Inflammatory macrophage treated with lipopolysaccharide for 1 hour (primary cell): ENCODE results near the gene EXOC4.

Experiments
- DNase-seq, 2 donors: peaks; one replicate each; pipeline ENCODE4 v3.0.0-alpha.2; 2020 to 2022

Gene EXOC4

DNA sequence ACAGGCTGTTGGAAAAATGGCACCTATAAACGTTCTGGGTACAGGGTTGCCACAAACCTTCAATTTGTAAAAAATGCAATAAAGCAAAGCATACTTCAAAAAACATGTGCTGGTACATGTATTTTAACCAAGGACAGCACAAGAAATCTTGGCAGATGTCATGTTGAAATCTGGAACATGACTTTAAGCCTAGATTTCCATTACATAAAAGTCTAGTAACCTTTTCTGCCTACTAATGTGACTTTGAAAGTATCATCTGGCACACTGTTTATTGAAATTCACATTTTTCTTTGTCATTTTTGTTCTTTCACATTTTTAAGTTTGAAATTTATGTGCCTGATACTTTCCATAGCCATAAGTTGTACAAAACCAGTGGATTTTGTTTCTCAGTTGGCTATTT, 296.8 kb downstream of the EXOC4 start:
- no peak for DNase-seq

- no peak for DNase-seq
These were observed 297.3 kb downstream of the EXOC4 start for GRCh38 chr7:133550145-133550544.

DNA sequence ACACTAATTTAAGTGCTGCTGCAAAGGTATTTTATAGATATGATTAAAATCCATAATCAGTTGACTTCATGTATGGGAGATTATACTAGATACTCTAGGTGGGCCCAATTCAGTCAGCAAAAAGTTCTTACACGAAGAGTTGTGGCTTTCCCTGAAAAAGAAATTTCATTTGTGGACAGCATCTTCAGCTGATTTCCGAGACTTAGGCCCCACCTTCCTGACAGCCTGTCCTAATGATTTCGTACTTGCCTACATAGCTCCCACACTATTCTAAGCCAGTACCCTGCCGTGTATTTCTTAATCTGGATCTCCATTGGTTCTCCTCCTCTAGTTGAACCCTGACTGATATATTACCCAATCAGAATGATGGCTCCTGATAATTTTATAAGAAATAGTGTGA, 297.9 kb downstream of the EXOC4 start:
- DNase-seq, result no peak

DNA sequence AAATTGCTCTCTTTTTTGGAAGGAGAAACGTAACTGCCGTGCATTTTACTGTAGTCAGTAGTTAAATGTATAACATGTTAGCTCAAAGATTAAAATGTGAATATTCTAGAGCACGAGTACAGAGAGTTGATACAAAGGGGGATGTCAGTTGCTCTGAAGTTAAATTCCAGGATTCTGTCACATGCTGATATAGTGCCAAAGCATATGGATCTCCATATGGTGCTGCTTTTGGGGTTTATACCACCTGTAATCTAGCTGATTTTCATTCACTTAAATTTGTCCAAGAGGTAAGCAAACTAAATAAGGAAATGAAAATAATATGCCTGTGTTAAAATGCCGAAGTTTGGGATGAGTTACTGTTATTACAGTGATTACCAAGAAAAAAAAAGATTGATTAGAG, 298.6 kb downstream of the EXOC4 start:
- DNase-seq, result no peak

DNA sequence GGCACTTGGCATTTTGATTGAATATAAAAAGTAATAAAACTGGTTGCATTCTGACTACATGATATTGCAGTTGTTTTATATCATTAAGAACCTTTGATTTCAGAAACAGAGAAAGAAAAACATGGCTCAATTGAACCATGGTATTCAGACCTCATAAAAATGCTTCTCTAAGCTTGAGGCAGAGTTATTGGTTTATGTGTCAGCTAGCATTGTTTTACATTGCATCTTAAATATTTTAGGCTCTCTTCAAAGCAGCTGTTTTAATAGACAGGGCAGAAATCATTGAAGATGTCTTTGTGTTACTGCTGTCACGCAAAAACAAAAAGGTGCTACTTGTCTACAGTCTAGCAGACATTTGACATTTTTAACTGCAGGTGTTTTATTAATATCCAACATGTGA, 299.2 kb downstream of the EXOC4 start:
- DNase-seq, result no peak

- DNase-seq, result no peak
These were observed 301.5 kb downstream of the EXOC4 start for GRCh38 chr7:133554330-133554729.

DNA sequence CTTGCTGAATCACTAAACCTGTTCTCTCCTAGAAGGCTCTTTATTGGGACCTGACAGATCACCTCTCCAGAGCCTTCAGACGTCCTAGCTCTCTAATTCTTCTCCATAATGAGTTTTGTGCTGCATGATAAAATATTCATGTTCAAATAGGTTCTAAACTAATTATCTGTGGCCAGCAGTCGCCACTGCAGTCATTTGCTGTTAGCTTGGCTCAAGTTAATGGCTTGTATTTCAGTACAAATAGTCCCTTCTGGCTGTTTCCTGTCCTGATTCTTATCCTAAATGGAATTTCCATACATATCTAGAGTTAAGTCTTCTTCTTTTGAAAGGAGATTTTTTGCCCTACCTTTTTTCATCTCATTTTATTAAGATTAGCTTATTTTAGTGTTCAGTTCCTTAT, 303.2 kb downstream of the EXOC4 start:
- no peak for DNase-seq

GRCh38 chr7:133556553-133556952, 303.7 kb downstream of the EXOC4 start:
- no peak for DNase-seq

GRCh38 chr7:133560900-133561299, 308.0 kb downstream of the EXOC4 start:
- DNase-seq, result no peak

- DNase-seq, result no peak
These were observed 308.5 kb downstream of the EXOC4 start for GRCh38 chr7:133561396-133561795.

- DNase-seq, result no peak
These were observed 309.7 kb downstream of the EXOC4 start for GRCh38 chr7:133562621-133563020.

GRCh38 chr7:133563251-133563650, 310.4 kb downstream of the EXOC4 start:
- no peak for DNase-seq

DNA sequence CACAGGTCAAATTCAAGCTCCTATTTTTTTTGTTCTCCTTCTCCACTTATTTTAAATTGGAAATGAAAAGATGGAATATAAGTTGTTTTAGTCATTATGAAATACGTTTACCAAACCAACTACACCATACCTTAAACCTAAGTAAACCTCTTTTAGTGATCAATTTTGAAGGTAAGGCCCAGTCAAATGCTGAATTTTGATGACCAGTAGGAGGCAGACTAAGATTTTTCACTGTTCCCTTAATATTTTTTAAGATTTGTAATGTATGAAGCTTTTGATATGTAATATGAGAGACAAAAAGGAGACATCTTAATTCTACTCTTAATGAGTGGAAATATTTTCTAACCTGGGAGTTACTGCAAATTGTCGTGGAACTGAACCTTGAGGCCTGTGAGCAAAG, 311.6 kb downstream of the EXOC4 start:
- DNase-seq, result no peak

DNA sequence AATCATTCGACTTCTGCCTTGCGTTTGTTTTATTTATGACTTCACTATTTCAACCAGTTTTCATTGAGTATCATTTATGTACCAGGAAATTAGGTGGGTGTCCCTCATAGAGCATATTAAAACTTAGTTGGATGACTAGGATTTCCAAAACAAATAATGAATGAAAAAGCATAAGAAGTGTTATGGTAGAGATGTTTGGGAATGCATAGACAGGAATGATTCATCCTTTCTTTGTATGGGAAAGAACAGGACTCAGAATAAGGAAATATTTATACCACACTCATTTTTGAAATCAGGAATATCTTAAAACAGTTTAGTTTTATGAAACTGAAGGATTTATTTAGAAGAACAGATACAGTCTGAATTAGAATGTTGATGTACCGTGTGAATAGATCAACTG, 315.7 kb downstream of the EXOC4 start:
- no peak for DNase-seq

DNA sequence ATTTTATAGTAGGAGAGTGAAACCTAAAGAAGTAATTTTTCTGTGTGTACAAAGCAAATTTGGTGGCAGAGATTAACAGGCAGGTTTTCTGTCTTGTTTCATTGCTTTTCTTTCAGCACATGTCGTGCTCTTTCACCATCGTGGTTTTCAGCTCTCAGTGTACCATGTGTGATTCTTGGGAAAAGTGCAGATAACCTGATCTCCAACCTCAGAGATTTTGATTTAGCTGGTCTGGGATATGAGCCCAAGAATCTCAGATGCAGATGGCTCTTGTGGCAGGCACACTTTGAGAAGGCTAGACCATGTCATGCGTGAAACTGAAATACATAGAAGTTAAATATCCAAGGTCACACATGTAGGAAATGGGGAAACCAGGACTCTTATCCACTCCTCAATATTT, 317.4 kb downstream of the EXOC4 start:
- no peak for DNase-seq

DNA sequence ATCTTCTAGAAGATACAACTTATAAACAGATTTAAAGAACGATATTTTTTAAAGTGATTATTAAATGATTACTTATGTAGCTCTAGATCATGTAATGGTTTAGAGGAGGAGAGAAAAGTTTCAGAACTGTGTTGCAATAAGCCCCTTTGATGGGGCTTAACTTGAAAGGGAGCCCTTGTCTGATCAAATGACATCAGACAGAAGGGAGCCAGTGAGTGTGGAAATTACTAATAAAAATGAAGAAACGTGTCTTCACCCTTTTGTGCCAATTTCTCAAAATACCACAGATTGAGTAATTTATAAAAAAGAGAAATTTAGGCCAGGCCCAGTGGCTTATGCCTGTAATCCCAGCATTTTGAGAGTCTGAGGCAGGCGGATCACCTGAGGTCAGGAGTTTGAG, 318.2 kb downstream of the EXOC4 start:
- peak; percentile 45 to 50 for DNase-seq

DNA sequence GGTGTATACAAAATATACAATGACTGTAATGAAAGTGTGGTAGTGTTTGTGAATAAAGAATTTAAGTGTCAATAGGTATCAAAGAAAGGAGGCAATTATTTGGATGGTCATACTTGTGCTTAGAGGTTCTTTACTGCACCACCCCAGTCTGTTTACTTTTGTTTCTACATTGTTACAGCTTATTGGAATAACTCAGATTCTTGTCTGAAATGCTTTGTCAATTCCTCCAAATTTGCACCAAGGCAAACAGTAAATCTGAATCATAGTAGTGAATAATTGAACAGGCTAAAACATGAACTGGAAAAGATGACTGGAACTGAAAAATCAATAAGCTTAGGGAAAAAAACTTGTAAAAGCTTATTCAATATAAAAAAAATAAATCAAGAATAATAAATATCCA, 319.2 kb downstream of the EXOC4 start:
- DNase-seq, result no peak

DNA sequence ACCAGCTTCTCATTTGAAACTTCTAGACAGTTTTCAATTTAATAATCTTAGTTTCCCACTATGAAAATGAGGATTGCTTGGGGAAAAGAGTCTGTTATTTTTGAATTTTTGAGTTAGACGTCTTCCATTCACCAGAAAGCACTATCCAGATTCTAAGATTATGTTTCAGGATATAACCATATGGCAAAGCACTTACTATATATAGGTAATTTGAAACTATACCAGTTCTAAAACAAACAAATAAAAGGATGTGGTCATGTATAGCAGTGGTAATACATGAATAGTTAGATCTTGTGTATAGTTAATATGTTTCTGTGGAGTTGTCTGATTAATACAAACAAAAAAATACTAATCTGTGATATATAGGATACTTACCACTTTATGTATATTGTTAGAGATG, 320.0 kb downstream of the EXOC4 start:
- no peak for DNase-seq

DNA sequence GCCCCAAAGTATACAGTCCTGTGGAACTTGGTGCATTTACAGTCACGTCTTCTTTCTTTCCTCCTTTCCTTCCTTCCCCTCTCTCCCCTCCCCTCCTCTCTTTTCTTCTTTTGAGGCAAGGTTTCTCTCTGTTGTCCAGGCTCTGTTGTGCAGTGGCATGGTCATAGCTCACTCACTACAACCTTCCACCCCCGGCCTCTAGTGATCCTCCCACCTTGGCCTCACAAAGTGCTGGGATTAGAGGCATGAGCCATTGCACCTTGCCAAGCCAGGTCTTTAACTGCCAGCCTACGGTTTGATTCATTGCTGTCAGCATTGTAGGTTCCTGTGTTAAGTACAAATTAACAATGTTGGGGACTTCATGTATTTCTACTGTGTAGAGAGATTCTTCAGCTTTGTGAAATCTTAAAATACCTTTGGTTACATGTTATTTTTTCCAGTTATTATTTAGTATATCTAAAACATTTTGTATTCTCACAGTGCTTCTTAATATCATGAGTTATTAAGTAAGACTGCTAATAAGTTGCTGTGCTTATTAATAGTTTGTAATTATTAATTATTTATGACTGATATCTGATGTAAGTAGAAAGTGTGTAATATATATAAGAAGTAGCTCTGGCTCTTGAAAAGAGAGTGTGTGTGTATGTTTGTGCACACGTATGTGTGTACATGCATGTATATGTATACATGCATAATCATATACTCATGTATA, 320.8 kb downstream of the EXOC4 start:
- no peak for DNase-seq

- DNase-seq, result no peak
These were observed 323.0 kb downstream of the EXOC4 start for GRCh38 chr7:133575726-133576440.

DNA sequence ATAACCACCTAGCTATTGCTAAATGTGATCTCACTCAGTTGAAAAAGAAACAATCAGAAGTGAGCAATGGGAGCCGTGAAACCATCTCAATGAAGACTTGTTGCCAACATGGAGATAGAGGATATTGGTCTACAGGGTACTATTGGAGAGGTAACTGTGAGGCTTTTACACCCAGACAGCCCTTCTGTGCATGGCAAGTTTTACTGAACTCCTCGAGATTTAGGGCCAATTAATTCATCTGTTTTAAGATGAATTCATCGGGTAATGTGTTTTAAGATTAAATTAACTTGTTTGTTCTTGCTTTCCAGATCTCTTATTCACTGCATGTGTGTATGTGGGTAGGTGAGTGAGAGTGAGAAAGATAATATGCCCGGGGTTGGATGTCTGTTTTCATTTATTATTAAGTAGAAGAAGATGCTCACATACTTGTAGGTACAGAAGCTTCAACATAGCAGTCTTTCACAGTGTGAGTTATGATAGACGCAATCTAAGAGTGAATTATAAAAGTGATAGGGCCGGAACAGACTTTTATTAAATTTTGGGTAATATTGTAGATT, 323.8 kb downstream of the EXOC4 start:
- no peak for DNase-seq

DNA sequence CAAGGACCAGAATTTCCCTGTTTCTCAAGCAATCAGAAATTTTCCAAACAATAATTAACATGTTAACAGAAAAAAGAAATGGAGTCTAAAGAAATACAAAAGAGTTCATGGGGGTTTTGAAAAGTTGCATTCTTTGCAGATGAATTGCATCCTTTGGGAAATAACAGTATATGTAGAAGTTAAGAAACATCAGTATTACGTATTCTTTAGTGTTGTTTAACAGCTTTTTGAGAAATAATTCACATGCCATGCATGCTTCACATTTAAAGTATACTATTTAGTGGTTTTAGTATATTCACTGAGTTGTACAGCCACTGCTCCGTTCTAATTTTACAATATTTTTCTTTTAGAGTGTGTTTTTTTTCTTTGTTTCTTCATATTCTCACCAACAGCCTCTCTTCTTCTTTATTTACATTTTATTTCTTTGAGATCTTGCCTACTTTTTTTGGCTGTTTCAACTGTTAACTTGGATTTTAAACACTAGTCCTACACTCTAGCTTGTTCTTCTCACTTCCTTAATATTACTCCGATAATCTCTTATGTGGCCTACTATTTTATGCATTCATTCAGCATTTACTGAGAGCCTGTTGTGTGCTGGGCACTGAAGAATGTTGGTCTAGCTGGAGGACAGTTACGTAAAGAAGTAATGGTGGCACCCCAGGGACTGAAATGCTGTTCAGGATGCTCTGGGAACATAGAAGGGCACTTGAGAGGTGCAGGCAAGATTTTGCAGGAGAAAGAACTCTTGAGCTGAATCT, 330.1 kb downstream of the EXOC4 start:
- peak; percentile 40 to 58 for DNase-seq

DNA sequence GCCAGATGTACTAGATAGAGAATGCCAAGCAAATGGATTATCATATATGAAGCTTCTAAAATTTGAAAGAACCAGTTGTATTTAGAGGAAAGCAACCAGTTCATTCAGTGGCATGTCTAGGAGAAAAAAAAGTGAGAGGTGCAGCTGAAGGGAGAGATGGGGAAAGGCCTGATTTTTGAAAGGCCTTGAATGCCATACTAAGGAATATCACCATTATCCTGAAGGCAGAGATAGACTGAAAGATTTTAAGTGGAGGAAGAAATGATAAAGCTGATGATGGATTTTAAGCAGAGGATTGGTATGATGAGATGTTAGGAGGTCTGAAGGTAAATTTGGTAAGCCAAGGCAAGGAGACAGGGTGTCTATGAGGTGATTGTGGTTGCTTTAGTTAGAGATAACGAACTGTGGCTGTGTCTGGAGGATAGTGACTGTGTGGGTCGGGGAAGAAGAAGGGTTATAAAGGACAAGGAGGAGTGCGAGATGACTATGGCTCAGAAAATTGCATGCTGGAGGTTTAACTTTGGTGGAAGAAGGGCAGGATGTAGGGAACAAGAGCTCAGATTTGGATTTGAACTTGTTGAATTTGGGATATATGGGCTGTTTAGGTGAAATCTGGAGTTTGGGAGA, 330.8 kb downstream of the EXOC4 start:
- DNase-seq, result no peak
